Fibroblast of skin of abdomen (primary cell): Measurements from ENCODE around the gene PANX2.

Experiments used
- DNase-seq: peaks from one replicate; pipeline ENCODE4 v3.0.0-alpha.2; 2013

Gene PANX2

GRCh38 chr22:50216684-50217520, 46.4 kb downstream of the PANX2 start:
- no peak for DNase-seq

GRCh38 chr22:50217543-50218152, 47.1 kb downstream of the PANX2 start:
- DNase-seq = no peak

- DNase-seq = no peak
Observed at GRCh38 chr22:50218153-50218995, 47.8 kb downstream of the PANX2 start.

- DNase-seq = peak; percentile 74
Observed at GRCh38 chr22:50218996-50219727, 48.6 kb downstream of the PANX2 start.

GRCh38 chr22:50219800-50220602, 49.5 kb downstream of the PANX2 start:
- DNase-seq = no peak

- DNase-seq = no peak
Observed at GRCh38 chr22:50220603-50221409, 50.3 kb downstream of the PANX2 start.

- no peak for DNase-seq
Observed at GRCh38 chr22:50221410-50222300, 51.1 kb downstream of the PANX2 start.

GRCh38 chr22:50222508-50222907, 52.0 kb downstream of the PANX2 start:
- no peak for DNase-seq

GRCh38 chr22:50224071-50224470, 53.5 kb downstream of the PANX2 start:
- DNase-seq = no peak

- DNase-seq = no peak
Observed at GRCh38 chr22:50225200-50225969, 54.9 kb downstream of the PANX2 start.

- DNase-seq = no peak
Observed at GRCh38 chr22:50226063-50226874, 55.7 kb downstream of the PANX2 start.

- DNase-seq = no peak
Observed at GRCh38 chr22:50226875-50227165, 56.3 kb downstream of the PANX2 start.

- DNase-seq = no peak
Observed at GRCh38 chr22:50227579-50228215, 57.2 kb downstream of the PANX2 start.

- DNase-seq = no peak
Observed at GRCh38 chr22:50228366-50228765, 57.8 kb downstream of the PANX2 start.

GRCh38 chr22:50229370-50229769, 58.8 kb downstream of the PANX2 start:
- DNase-seq = no peak
